ENCODE results near the gene NOC4L. TPM values are rescaled to one million over a fixed set of nuclear protein-coding genes. Genes with fewer than 3 reads are reported as not detected.

Gene NOC4L
- total and polyA plus RNA-seq, 9 donors, result 5.7 to 16.0 (median 12.2) TPM

DNA sequence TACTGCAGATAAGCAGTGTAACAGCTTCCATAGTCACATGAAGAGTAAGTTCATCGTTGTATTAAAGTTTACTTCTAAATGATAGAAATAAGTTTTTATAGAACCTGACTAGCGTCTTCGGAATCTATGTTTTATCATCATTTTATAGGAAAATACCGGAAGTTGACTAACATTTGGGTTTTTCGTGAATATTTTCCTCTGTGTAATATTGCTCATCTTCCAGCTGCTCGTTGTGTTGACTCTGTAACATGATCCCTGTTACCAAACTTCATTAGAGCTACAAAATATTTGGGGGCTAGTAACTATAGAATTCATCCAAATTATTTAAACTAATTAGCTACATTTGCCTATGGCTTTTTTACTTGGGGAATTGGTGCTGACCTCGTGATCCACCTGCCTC lies 37.3 kb upstream of the NOC4L start:
- Histone ChIP-seq H3K4me1 (ENCODE audit: control insufficient read depth, insufficient read depth, low read length) (no peaks in the 10 kb centered on the region), H3K27ac (ENCODE audit: low read length) (no peak overlapping the region), H3K27me3 (ENCODE audit: control insufficient read depth, insufficient read depth, low read length) (no peaks in the 10 kb centered on the region), H3K36me3 (ENCODE audit: control insufficient read depth, insufficient read depth, low read length) (peaks cover 21% of the 10 kb centered on the region), H3K4me3 (ENCODE audit: low read length) (no peak overlapping the region), H3K9me3 (replicated peaks; ENCODE audit: control insufficient read depth, low read depth, low read length) (no peaks in the 10 kb centered on the region)
- no CpG with 5 or more reads among the region's 7 CpGs for WGBS (ENCODE audit: insufficient coverage)
- no peak for DNase-seq

GRCh38 chr12:132108211-132108832 lies 35.9 kb upstream of the NOC4L start:
- no peaks in the 10 kb centered on the region for H3K4me1 ChIP-seq (ENCODE audit: control insufficient read depth, insufficient read depth, low read length)
- no peaks in the 10 kb centered on the region for H3K27me3 ChIP-seq (ENCODE audit: control insufficient read depth, insufficient read depth, low read length)
- H3K27ac ChIP-seq (ENCODE audit: low read length), result no peak overlapping the region
- no peaks in the 10 kb centered on the region for H3K9me3 ChIP-seq (replicated peaks; ENCODE audit: control insufficient read depth, low read depth, low read length)
- peaks cover 21% of the 10 kb centered on the region for H3K36me3 ChIP-seq (ENCODE audit: control insufficient read depth, insufficient read depth, low read length)
- 60% methylated on average over 11 of the region's 16 CpGs for WGBS (ENCODE audit: insufficient coverage)
- DNase-seq, result no peak
- no peak overlapping the region for H3K4me3 ChIP-seq (ENCODE audit: low read length)

- Histone ChIP-seq H3K4me3 (ENCODE audit: low read length) (no peak overlapping the region), H3K36me3 (ENCODE audit: control insufficient read depth, insufficient read depth, low read length) (peaks cover 28% of the 10 kb centered on the region)
- WGBS (ENCODE audit: insufficient coverage), result 92% methylated on average over 5 of the region's 8 CpGs
Observed at GRCh38 chr12:132109741-132110140, 34.5 kb upstream of the NOC4L start.

DNA sequence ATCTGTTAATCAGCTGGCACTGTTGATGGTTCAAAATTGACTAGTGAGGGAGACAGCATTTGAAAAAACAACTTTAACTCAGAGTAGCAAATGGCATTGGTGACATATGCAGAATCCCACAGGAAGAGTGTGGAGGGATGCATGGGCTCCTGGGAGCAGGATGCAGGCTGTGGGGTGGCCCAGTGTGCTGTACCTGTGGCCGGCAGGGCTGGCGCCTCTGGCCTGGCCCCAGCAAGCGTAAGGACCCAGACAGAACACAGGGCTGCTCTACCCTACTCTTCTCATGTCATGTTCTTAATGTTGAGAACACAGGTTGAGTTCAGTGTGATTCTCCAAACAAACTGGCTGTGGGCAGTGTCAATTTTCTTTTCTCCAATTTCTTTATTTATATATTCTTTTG lies 33.6 kb upstream of the NOC4L start:
- peaks cover 32% of the 10 kb centered on the region for H3K36me3 ChIP-seq (ENCODE audit: control insufficient read depth, insufficient read depth, low read length)
- no CpG with 5 or more reads among the region's 3 CpGs for WGBS (ENCODE audit: insufficient coverage)

More at GRCh38 chr12:132109741-132110140, 34.5 kb upstream of the NOC4L start:
- Histone ChIP-seq H3K4me1 (ENCODE audit: control insufficient read depth, insufficient read depth, low read length) (no peaks in the 10 kb centered on the region), H3K9me3 (replicated peaks; ENCODE audit: control insufficient read depth, low read depth, low read length) (no peaks in the 10 kb centered on the region), H3K27me3 (ENCODE audit: control insufficient read depth, insufficient read depth, low read length) (no peaks in the 10 kb centered on the region), H3K27ac (ENCODE audit: low read length) (no peak overlapping the region)
- no peak for DNase-seq

GRCh38 chr12:132111654-132112304 lies 32.5 kb upstream of the NOC4L start:
- H3K4me1 ChIP-seq (ENCODE audit: control insufficient read depth, insufficient read depth, low read length), result no peaks in the 10 kb centered on the region
- no peak overlapping the region for H3K27ac ChIP-seq (ENCODE audit: low read length)
- no peak overlapping the region for H3K4me3 ChIP-seq (ENCODE audit: low read length)
- H3K36me3 ChIP-seq (ENCODE audit: control insufficient read depth, insufficient read depth, low read length), result peaks cover 36% of the 10 kb centered on the region
- WGBS (ENCODE audit: insufficient coverage), result 83% methylated on average over 17 of the region's 19 CpGs
- DNase-seq, result no peak
- no peaks in the 10 kb centered on the region for H3K27me3 ChIP-seq (ENCODE audit: control insufficient read depth, insufficient read depth, low read length)
- no peaks in the 10 kb centered on the region for H3K9me3 ChIP-seq (replicated peaks; ENCODE audit: control insufficient read depth, low read depth, low read length)

More for the DNA sequence above, 33.6 kb upstream of the NOC4L start:
- H3K27me3 ChIP-seq (ENCODE audit: control insufficient read depth, insufficient read depth, low read length), result no peaks in the 10 kb centered on the region
- H3K4me3 ChIP-seq (ENCODE audit: low read length), result no peak overlapping the region
- no peaks in the 10 kb centered on the region for H3K4me1 ChIP-seq (ENCODE audit: control insufficient read depth, insufficient read depth, low read length)
- DNase-seq, result no peak
- no peaks in the 10 kb centered on the region for H3K9me3 ChIP-seq (replicated peaks; ENCODE audit: control insufficient read depth, low read depth, low read length)
- H3K27ac ChIP-seq (ENCODE audit: low read length), result no peak overlapping the region

DNA sequence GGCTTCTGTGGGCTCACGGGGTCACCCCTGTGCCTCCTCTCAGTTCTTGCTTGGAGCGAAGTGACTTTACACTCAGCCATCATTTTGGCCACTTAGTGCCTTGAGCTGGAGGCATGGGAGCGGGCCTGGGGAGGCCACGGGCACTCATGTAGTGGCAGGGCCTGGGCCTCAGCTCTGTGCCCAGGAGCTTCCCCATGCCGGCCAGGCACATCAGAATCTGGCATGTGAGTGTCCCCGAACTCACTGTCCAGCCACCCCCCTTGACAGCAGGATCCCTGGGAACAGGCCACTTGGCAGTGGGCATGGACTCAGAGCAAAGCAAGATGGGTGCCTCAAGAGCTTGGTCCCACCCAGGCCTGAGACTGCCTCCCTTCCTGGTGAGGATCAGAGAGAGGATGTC lies 29.6 kb upstream of the NOC4L start:
- no peaks in the 10 kb centered on the region for H3K4me1 ChIP-seq (ENCODE audit: control insufficient read depth, insufficient read depth, low read length)
- WGBS (ENCODE audit: insufficient coverage), result 93% methylated on average over 6 of the region's 6 CpGs
- H3K9me3 ChIP-seq (replicated peaks; ENCODE audit: control insufficient read depth, low read depth, low read length), result no peaks in the 10 kb centered on the region
- no peak overlapping the region for H3K4me3 ChIP-seq (ENCODE audit: low read length)
- peaks cover 35% of the 10 kb centered on the region for H3K36me3 ChIP-seq (ENCODE audit: control insufficient read depth, insufficient read depth, low read length)
- no peaks in the 10 kb centered on the region for H3K27me3 ChIP-seq (ENCODE audit: control insufficient read depth, insufficient read depth, low read length)
- no peak overlapping the region for H3K27ac ChIP-seq (ENCODE audit: low read length)
- DNase-seq, result no peak

- no peaks in the 10 kb centered on the region for H3K27me3 ChIP-seq (ENCODE audit: control insufficient read depth, insufficient read depth, low read length)
- H3K9me3 ChIP-seq (replicated peaks; ENCODE audit: control insufficient read depth, low read depth, low read length), result no peaks in the 10 kb centered on the region
- 94% methylated on average over 5 of the region's 9 CpGs for WGBS (ENCODE audit: insufficient coverage)
- no peak for DNase-seq
- no peak overlapping the region for H3K27ac ChIP-seq (ENCODE audit: low read length)
- H3K36me3 ChIP-seq (ENCODE audit: control insufficient read depth, insufficient read depth, low read length), result peaks cover 34% of the 10 kb centered on the region
- H3K4me1 ChIP-seq (ENCODE audit: control insufficient read depth, insufficient read depth, low read length), result no peaks in the 10 kb centered on the region
- H3K4me3 ChIP-seq (ENCODE audit: low read length), result no peak overlapping the region
Observed at GRCh38 chr12:132115500-132115899, 28.8 kb upstream of the NOC4L start.

DNA sequence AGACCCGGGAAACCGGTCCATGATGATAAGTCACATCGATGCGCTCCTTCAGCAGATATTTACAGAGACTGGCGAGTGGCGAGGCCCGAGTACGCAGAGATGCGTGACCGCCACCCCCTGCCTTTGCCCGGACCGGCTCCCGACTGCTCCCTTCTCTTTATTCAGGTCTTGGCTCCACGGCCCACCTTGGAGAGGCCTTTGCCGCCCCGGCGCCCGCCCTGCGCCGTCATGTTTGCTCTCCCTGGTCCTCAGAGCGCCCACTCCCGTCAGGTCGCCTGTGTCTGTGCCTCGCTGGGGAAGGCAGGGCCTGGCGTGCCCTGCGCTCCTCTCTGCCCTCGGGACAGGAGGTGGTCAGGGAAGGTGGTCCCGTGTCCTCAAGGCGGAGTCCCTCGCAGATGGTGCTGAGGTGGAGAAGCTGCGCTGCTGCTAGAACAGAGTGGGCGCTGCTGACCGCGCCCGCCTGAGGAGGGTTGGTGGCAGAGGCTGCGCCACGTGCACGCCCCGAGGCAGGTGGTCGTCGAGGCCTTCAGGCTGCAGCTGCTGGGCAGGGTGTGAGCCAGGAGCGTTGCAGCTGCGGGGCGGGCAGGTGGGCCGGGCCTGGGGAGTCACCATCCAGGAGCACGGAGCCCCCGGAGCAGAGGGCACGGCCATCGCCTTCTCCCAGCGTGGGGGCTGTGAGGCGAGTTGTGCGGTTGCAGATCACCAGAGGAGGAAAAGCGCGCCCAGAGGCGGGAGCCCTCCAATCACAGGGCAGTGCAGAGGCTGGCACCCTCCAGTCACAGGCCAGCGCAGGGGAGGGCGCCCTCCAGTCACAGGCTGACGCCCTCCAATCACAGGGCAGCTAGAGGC lies 27.3 kb upstream of the NOC4L start:
- Histone ChIP-seq H3K27me3 (ENCODE audit: control insufficient read depth, insufficient read depth, low read length) (no peaks in the 10 kb centered on the region), H3K9me3 (replicated peaks; ENCODE audit: control insufficient read depth, low read depth, low read length) (no peaks in the 10 kb centered on the region), H3K4me3 (ENCODE audit: low read length) (no peak overlapping the region), H3K36me3 (ENCODE audit: control insufficient read depth, insufficient read depth, low read length) (peaks cover 31% of the 10 kb centered on the region), H3K4me1 (ENCODE audit: control insufficient read depth, insufficient read depth, low read length) (no peaks in the 10 kb centered on the region), H3K27ac (ENCODE audit: low read length) (no peak overlapping the region)
- WGBS (ENCODE audit: insufficient coverage), result 96% methylated on average over 58 of the region's 58 CpGs
- no peak for DNase-seq

DNA sequence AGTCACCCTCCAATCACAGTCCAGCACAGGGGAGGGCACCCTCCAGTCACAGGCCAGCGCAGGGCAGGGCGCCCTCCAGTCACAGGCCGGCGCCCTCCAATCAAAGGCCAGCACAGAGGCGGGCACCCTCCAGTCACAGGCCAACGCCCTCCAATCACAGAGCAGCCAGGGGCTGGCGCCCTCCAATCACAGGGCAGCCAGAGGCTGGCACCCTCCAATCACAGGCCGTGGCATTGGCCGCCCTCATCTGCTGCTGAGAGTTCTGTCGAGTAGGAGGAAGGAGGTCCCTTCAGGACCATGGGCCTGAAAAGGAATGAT lies 26.7 kb upstream of the NOC4L start:
- Histone ChIP-seq H3K4me3 (ENCODE audit: low read length) (no peak overlapping the region), H3K27ac (ENCODE audit: low read length) (no peak overlapping the region), H3K9me3 (replicated peaks; ENCODE audit: control insufficient read depth, low read depth, low read length) (no peaks in the 10 kb centered on the region), H3K27me3 (ENCODE audit: control insufficient read depth, insufficient read depth, low read length) (no peaks in the 10 kb centered on the region), H3K4me1 (ENCODE audit: control insufficient read depth, insufficient read depth, low read length) (no peaks in the 10 kb centered on the region), H3K36me3 (ENCODE audit: control insufficient read depth, insufficient read depth, low read length) (peaks cover 35% of the 10 kb centered on the region)
- no peak for DNase-seq
- WGBS (ENCODE audit: insufficient coverage), result 83% methylated on average over 5 of the region's 10 CpGs

- no peaks in the 10 kb centered on the region for H3K9me3 ChIP-seq (replicated peaks; ENCODE audit: control insufficient read depth, low read depth, low read length)
Observed at GRCh38 chr12:132118876-132119275, 25.4 kb upstream of the NOC4L start.

More at GRCh38 chr12:132118876-132119275, 25.4 kb upstream of the NOC4L start:
- Histone ChIP-seq H3K4me3 (ENCODE audit: low read length) (no peak overlapping the region), H3K27me3 (ENCODE audit: control insufficient read depth, insufficient read depth, low read length) (no peaks in the 10 kb centered on the region), H3K36me3 (ENCODE audit: control insufficient read depth, insufficient read depth, low read length) (peaks cover 33% of the 10 kb centered on the region), H3K27ac (ENCODE audit: low read length) (no peak overlapping the region), H3K4me1 (ENCODE audit: control insufficient read depth, insufficient read depth, low read length) (no peaks in the 10 kb centered on the region)
- DNase-seq, result no peak
- 85% methylated on average over 22 of the region's 22 CpGs for WGBS (ENCODE audit: insufficient coverage)
